ENCODE data around the gene BTBD9. TPM values are rescaled to one million over a fixed set of nuclear protein-coding genes. Genes with fewer than 3 reads are reported as not detected.

Gene BTBD9
- total RNA-seq, 1 experiment from 2014 or later: 8.9 TPM

DNA sequence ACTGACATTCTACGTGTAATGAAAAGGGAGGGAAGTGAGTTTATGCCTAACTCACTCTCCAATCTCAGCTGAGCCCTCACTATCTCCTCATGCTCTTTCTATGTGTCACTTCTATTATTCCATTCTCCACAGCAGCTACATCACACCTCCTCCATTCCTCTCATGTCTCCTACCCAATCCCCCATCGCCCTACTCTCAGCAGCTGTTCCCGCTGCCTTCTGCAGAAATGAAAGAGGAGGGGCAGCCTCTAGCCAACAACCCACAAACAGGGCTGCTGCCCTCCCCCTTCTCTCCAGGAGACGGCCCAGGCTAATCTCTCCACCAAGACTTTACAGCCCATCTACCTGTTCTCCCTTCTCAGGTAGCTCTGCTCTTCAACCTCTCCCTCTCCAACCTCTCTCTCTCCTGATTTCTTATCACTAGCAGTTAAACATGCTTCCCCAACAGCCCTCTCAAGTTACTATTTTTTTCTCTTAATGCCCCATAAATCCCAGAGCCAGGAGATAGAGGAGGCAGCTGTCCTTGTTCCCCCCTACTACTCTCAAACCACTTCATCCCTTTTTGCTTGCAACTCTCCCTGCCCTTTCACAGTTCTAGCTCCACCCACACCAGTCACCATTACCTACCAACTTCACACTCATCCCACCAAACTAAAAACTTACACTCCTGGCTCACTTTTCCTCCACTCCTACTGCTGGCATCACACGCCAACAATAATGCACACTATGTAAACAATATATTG is 136.5 kb downstream of the BTBD9 start:
- Histone ChIP-seq H3K9me3 (ENCODE audit: control insufficient read depth, low read depth, low read length) (no peaks in the 10 kb centered on the region), H3K79me2 (ENCODE audit: insufficient read depth, low read length) (no peaks in the 10 kb centered on the region), H2AK5ac (ENCODE audit: insufficient read length, low read length) (no peak overlapping the region), H3K27me3 (ENCODE audit: insufficient read depth, low read length) (no peaks in the 10 kb centered on the region), H3K4me2 (ENCODE audit: insufficient read depth, insufficient read length, low read length) (no peak overlapping the region), H4K91ac (ENCODE audit: insufficient read length, low read depth, low read length) (no peak overlapping the region), H3K79me1 (ENCODE audit: insufficient read depth, low read depth, low read length, poor library complexity, severe bottlenecking) (no peaks in the 10 kb centered on the region), H2AFZ (ENCODE audit: low read length) (no peak overlapping the region), H3K4me1 (ENCODE audit: insufficient read depth, low read length) (no peaks in the 10 kb centered on the region; the same call in 1 of the 2 replicates), H3K4ac (ENCODE audit: low read depth, low read length) (no peak overlapping the region), H3K56ac (ENCODE audit: insufficient read length, low read depth, low read length) (no peak overlapping the region), H3K9ac (ENCODE audit: extremely low read depth, insufficient read length, low read length) (no peak overlapping the region), H3K18ac (ENCODE audit: insufficient read length, low read depth, low read length) (no peak overlapping the region), H2BK20ac (ENCODE audit: low read depth, low read length, poor library complexity, severe bottlenecking) (no peak overlapping the region), H3K23ac (ENCODE audit: insufficient read length, low read depth, low read length) (no peak overlapping the region), H2BK5ac (ENCODE audit: insufficient read length, low read length) (no peak overlapping the region), H3K14ac (ENCODE audit: insufficient read depth, low read length) (no peak overlapping the region), H4K20me1 (ENCODE audit: control insufficient read depth, insufficient read depth, insufficient read length) (no peaks in the 10 kb centered on the region), H3T11ph (ENCODE audit: low read length) (no peak overlapping the region), H3K27ac (ENCODE audit: insufficient read length, low read depth, low read length) (no peak overlapping the region), H4K5ac (ENCODE audit: insufficient read length, low read depth, low read length) (no peak overlapping the region), H3K23me2 (ENCODE audit: insufficient read length, low read depth, low read length, poor library complexity, severe bottlenecking) (no peaks in the 10 kb centered on the region), H2BK15ac (ENCODE audit: low read depth, low read length) (no peak overlapping the region), H2BK120ac (ENCODE audit: low read depth, low read length, poor library complexity, severe bottlenecking) (no peak overlapping the region), H4K8ac (replicated peaks; ENCODE audit: insufficient read length, low read depth, low read length) (no peak overlapping the region), H2BK12ac (ENCODE audit: insufficient read length, low read depth, low read length) (no peak overlapping the region)
- TF ChIP-seq, protein P1, sequence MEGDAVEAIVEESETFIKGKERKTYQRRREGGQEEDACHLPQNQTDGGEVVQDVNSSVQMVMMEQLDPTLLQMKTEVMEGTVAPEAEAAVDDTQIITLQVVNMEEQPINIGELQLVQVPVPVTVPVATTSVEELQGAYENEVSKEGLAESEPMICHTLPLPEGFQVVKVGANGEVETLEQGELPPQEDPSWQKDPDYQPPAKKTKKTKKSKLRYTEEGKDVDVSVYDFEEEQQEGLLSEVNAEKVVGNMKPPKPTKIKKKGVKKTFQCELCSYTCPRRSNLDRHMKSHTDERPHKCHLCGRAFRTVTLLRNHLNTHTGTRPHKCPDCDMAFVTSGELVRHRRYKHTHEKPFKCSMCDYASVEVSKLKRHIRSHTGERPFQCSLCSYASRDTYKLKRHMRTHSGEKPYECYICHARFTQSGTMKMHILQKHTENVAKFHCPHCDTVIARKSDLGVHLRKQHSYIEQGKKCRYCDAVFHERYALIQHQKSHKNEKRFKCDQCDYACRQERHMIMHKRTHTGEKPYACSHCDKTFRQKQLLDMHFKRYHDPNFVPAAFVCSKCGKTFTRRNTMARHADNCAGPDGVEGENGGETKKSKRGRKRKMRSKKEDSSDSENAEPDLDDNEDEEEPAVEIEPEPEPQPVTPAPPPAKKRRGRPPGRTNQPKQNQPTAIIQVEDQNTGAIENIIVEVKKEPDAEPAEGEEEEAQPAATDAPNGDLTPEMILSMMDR (conservative IDR thresholded peaks at IDR 0.05): no peak
- no CpG with 5 or more reads among the region's 5 CpGs for WGBS (ENCODE audit: extremely low coverage, insufficient read length, low lambda C conversion rate)
- Mint-ChIP-seq H3K36me3 (ENCODE audit: insufficient read depth in 1 of 3, low read depth in 3 of 3) (no peaks in the 10 kb centered on the region), H3K9me3 (no peaks in the 10 kb centered on the region), H3K27ac (no peak overlapping the region), H3K27me3 (ENCODE audit: low read depth) (no peaks in the 10 kb centered on the region), H3K4me3 (no peak overlapping the region), H3K4me1 (no peaks in the 10 kb centered on the region)
- peak; percentile 39 for DNase-seq

Measured in H9 (cell line).